Measurements from ENCODE around the gene IQSEC2.

DNA sequence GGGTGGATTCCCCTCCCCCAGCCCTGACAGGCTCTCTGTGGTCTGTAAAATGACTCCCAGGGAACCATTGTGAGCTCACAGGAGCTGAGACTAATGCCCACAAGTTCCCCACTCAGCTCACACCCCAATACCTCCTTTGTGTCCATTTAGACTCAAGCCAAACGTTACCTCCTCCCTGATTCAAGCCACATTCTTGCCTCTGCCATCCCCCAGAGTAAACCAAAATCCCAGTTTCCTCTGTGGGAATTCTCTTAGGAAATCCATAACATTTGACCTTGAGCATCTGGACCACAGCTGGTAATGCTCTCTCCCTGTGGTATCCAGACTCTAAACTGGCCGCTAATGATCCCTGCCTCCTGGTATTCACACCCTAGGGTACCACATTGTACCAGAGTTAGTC is 30.1 kb downstream of the IQSEC2 start:
- TF ChIP-seq GABPA (IDR thresholded peaks at IDR 0.05; ENCODE audit: low read depth, low read length): no peak
- no peak for TF ChIP-seq GABPA (CRISPR knock-in tag; IDR thresholded peaks at IDR 0.05; ENCODE audit: low read depth)
- TF ChIP-seq CCDC6 (CRISPR knock-in tag; IDR thresholded peaks at IDR 0.05): no peak
- TF ChIP-seq KDM5B (CRISPR knock-in tag; IDR thresholded peaks at IDR 0.05; ENCODE audit: borderline replicate concordance): no peak
- no peak for TF ChIP-seq SRSF1 (optimal IDR thresholded peaks at IDR 0.05; ENCODE audit: low read depth, low read length)
